Hepatocyte (in vitro differentiated cells): ENCODE measurements around the gene GPR149. TPM values are rescaled to one million over a fixed set of nuclear protein-coding genes. Genes with fewer than 3 reads are reported as not detected.
"Not testable (repeated sequence)": the region's sequence is repeated elsewhere in the genome, so short reads cannot be mapped to it uniquely, and the experiment has no call there.

Experiments
- DNase-seq: peaks from one replicate; pipeline ENCODE4 v3.0.0-alpha.2; 2016; ENCODE audit warnings: low spot score
- H2AFZ ChIP-seq: fragments of 200-600 bp; sonication (generic); 2 replicates; pipeline ENCODE4 v1.6.0; 2016; ENCODE audit warnings: antibody characterized with exemption, mild to moderate bottlenecking
- H3K27ac ChIP-seq: fragments of 200-600 bp; sonication (generic); 2 replicates; pipeline ENCODE4 v1.5.1; 2016; ENCODE audit warnings: mild to moderate bottlenecking
- H3K27me3 ChIP-seq: fragments of 200-600 bp; sonication (generic); 2 replicates; pipeline ENCODE4 v1.6.1; 2016
- H3K36me3 ChIP-seq: fragments of 200-600 bp; sonication (generic); replicated peaks from 2 replicates; pipeline ENCODE4 v1.5.1; 2016; ENCODE audit warnings: low read depth; ENCODE audit not compliant: insufficient read depth
- H3K4me1 ChIP-seq: fragments of 200-600 bp; sonication (generic); 2 replicates; pipeline ENCODE4 v1.5.1; 2016; ENCODE audit warnings: mild to moderate bottlenecking, moderate library complexity; ENCODE audit not compliant: insufficient read depth
- H3K4me2 ChIP-seq: fragments of 200-600 bp; sonication (generic); 2 replicates; pipeline ENCODE4 v1.6.0; 2016
- H3K4me3 ChIP-seq: fragments of 200-600 bp; sonication (generic); 2 replicates; pipeline ENCODE4 v1.5.1; 2016; ENCODE audit warnings: mild to moderate bottlenecking
- H3K79me2 ChIP-seq: fragments of 200-600 bp; sonication (generic); 2 replicates; pipeline ENCODE4 v1.6.0; 2017; ENCODE audit warnings: mild to moderate bottlenecking
- H3K9me2 ChIP-seq: fragments of 200-600 bp; sonication (generic); replicated peaks from 2 replicates; pipeline ENCODE4 v1.6.0; 2017; ENCODE audit warnings: mild to moderate bottlenecking; ENCODE audit not compliant: insufficient read depth
- H3K9me3 ChIP-seq: fragments of 200-600 bp; sonication (generic); 2 replicates; pipeline ENCODE4 v1.5.1; 2016; ENCODE audit warnings: low read depth, mild to moderate bottlenecking
- H4K20me1 ChIP-seq: fragments of 200-600 bp; sonication (generic); 2 replicates; pipeline ENCODE4 v1.6.0; 2016; ENCODE audit warnings: mild to moderate bottlenecking; ENCODE audit not compliant: insufficient read depth, poor library complexity, severe bottlenecking
- CTCF ChIP-seq: fragments of 200-600 bp; sonication (generic); IDR thresholded peaks from 2 replicates; pipeline ENCODE4 v1.5.1; 2016; ENCODE audit warnings: antibody characterized with exemption, mild to moderate bottlenecking; ENCODE audit not compliant: poor library complexity
- EZH2 ChIP-seq: fragments of 200-600 bp; sonication (generic); IDR thresholded peaks from 2 replicates; pipeline ENCODE4 v1.6.1; 2016; ENCODE audit warnings: antibody characterized with exemption, mild to moderate bottlenecking, borderline replicate concordance
- EZH2phosphoT487 ChIP-seq: fragments of 200-600 bp; sonication (generic); IDR thresholded peaks from one replicate; pipeline ENCODE4 v1.6.1; 2018; ENCODE audit warnings: antibody characterized with exemption, mild to moderate bottlenecking, low read depth, moderate library complexity; ENCODE audit not compliant: unreplicated experiment, severe bottlenecking
- WGBS: methylation state at CpG from one replicate; pipeline ENCODE4 v1.1.6; 2016; ENCODE audit warnings: low lambda C conversion rate; ENCODE audit errors: missing lambda C conversion rate; 5-methylcytosine and 5-hydroxymethylcytosine counted together
- polyA plus RNA-seq: library from polyadenylated mRNA; unstranded; fragments of >200 nt; fragmentation: Nextera tagmentation; extraction: Ambion mirVana; gene quantifications from 2 replicates; pipeline ENCODE4 v1.2.1, GENCODE V29; 2016
- total RNA-seq: library from RNA; depleted of rRNA; stranded (reverse); fragments of >200 nt; gene quantifications from 2 replicates; pipeline ENCODE4 v1.2.3, GENCODE V29; 2014

The GPR149 gene
- total and polyA plus RNA-seq, 2 experiments from 2014 or later: not detected

- H3K4me2 ChIP-seq: no peak overlapping the region
- no peaks in the 10 kb centered on the region for H3K9me2 ChIP-seq
- no peak overlapping the region for H2AFZ ChIP-seq
- no peak overlapping the region for H3K4me3 ChIP-seq
- TF ChIP-seq EZH2phosphoT487 (no peak), EZH2 (no peak), CTCF (no peak)
- H3K9me3 ChIP-seq: no peaks in the 10 kb centered on the region
- H3K79me2 ChIP-seq: no peaks in the 10 kb centered on the region
- no peaks in the 10 kb centered on the region for H3K4me1 ChIP-seq
- H3K27ac ChIP-seq: no peak overlapping the region
- no peaks in the 10 kb centered on the region for H3K27me3 ChIP-seq
- H3K36me3 ChIP-seq: no peaks in the 10 kb centered on the region
- no peak for DNase-seq
- H4K20me1 ChIP-seq: no peaks in the 10 kb centered on the region
Observed at GRCh38 chr3:154464440-154465190, 34.6 kb upstream of the GPR149 start.

DNA sequence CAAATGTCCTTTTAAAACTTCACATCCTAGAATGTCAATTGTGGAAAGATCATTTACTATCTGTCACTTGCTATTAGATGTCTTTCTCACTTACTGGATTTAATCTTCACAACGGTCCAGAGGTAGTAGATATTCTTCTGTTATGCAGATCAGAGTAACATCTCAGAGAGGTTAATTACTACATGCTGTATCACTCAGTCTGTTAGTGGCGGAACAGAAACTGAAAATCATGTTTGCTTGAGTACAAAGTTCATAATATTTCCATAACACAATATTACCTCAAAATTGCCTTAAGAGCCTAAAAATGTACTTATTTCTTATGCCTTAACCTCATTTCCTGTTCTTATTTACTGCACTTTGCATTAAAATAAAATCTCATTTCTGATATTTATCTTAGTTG lies 28.6 kb upstream of the GPR149 start:
- DNase-seq: no peak

DNA sequence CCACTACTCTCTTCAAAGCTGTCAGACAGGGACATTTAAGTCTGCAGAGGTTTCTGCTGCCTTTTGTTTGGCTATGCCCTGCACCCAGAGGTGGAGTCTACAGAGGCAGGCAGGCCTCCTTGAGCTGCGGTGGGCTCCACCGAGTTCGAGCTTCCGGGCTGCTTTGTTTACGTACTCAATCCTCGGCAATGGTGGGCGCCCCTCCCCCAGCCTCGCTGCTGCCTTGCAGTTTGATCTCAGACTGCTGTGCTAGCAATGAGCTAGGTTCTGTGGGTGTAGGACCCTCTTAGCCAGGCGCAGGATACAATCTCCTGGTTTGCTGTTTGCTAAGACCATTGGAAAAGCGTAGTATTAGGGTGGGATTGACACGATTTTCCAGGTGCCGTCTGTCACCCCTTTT lies 9.1 kb upstream of the GPR149 start:
- not testable (repeated sequence) for H3K4me3 ChIP-seq, H3K4me1 ChIP-seq, DNase-seq, H3K9me3 ChIP-seq, H2AFZ ChIP-seq, H3K27me3 ChIP-seq, H3K4me2 ChIP-seq, H4K20me1 ChIP-seq, H3K36me3 ChIP-seq, H3K27ac ChIP-seq, H3K9me2 ChIP-seq, H3K79me2 ChIP-seq
- WGBS: 91% methylated on average over 12 of the region's 12 CpGs

More for the DNA sequence above, 28.6 kb upstream of the GPR149 start:
- Histone ChIP-seq H3K27me3 (no peaks in the 10 kb centered on the region), H3K36me3 (no peaks in the 10 kb centered on the region), H2AFZ (no peak overlapping the region), H3K9me2 (no peaks in the 10 kb centered on the region), H3K4me2 (no peak overlapping the region), H3K4me1 (no peaks in the 10 kb centered on the region), H3K4me3 (no peak overlapping the region), H3K27ac (no peak overlapping the region), H4K20me1 (no peaks in the 10 kb centered on the region), H3K9me3 (no peaks in the 10 kb centered on the region), H3K79me2 (no peaks in the 10 kb centered on the region)
- no peak for TF ChIP-seq EZH2phosphoT487
- no peak for TF ChIP-seq EZH2
- WGBS: 73% methylated on average over 2 of the region's 2 CpGs

- Histone ChIP-seq H4K20me1 (no peaks in the 10 kb centered on the region), H3K4me1 (peaks cover 24% of the 10 kb centered on the region), H3K9me3 (no peaks in the 10 kb centered on the region), H3K4me2 (no peak overlapping the region), H3K36me3 (no peaks in the 10 kb centered on the region), H2AFZ (no peak overlapping the region), H3K27ac (no peak overlapping the region), H3K79me2 (no peaks in the 10 kb centered on the region), H3K4me3 (no peak overlapping the region), H3K27me3 (peaks cover 54% of the 10 kb centered on the region), H3K9me2 (no peaks in the 10 kb centered on the region)
- DNase-seq: no peak
- WGBS: 84% methylated on average over 2 of the region's 2 CpGs
- TF ChIP-seq EZH2phosphoT487: no peak
- TF ChIP-seq CTCF: no peak
- no peak for TF ChIP-seq EZH2
Observed at GRCh38 chr3:154431043-154431442, 1.1 kb upstream of the GPR149 start.
